Esophagus squamous epithelium (tissue), 4 donors: ENCODE measurements around the gene VAX1.

Source experiments
- CTCF ChIP-seq, 6 experiments: fragments of 450-650 bp in 4 of 6; fragments of 200-600 bp in 2 of 6; sonication (generic) in 2 of 6; IDR thresholded peaks; one replicate each; pipeline ENCODE4 v1.5.1; 2016 to 2019; ENCODE audit warnings: antibody characterized with exemption in 6 of 6, mild to moderate bottlenecking in 4 of 6, moderate library complexity in 4 of 6
- POLR2A ChIP-seq, 4 donors: fragments of 450-650 bp; IDR thresholded peaks; one replicate each; pipeline ENCODE4 v1.6.1; 2017; ENCODE audit warnings: antibody characterized with exemption in 4 of 4, mild to moderate bottlenecking in 4 of 4, moderate library complexity in 3 of 4

- no peak for TF ChIP-seq CTCF (IDR thresholded peaks at IDR 0.05)
- no peak for TF ChIP-seq POLR2A (IDR thresholded peaks at IDR 0.05)
Observed at GRCh38 chr10:117140525-117140902, 2.4 kb upstream of the VAX1 start.
